Vagina (tissue), 2 donors: ENCODE data around the gene MYEF2. TPM values are rescaled to one million over a fixed set of nuclear protein-coding genes. Genes with fewer than 3 reads are reported as not detected.

Source experiments
- DNase-seq, 2 donors: peaks; one replicate each; pipeline ENCODE4 v3.0.0-alpha.2; 2017; ENCODE audit errors: extremely low spot score in 2 of 2
- H3K27ac ChIP-seq: fragments of 200-600 bp; sonication (generic); one replicate; pipeline ENCODE4 v1.5.1; 2019
- H3K27me3 ChIP-seq: fragments of 200-600 bp; sonication (generic); one replicate; pipeline ENCODE4 v1.5.1; 2019
- H3K36me3 ChIP-seq, 2 donors: fragments of 200-600 bp; sonication (generic); one replicate each; pipeline ENCODE4 v1.5.1; 2017 to 2019
- H3K4me1 ChIP-seq: fragments of 200-600 bp; sonication (generic); one replicate; pipeline ENCODE4 v1.5.1; 2019
- H3K4me3 ChIP-seq, 2 donors: fragments of 200-600 bp; sonication (generic); 1 replicate in 1 of 2; 2 replicates in 1 of 2; pipeline ENCODE4 v1.5.1; 2016 to 2019
- H3K9me3 ChIP-seq: fragments of 200-600 bp; sonication (generic); one replicate; pipeline ENCODE4 v1.5.1; 2019
- CTCF ChIP-seq, 3 experiments: fragments of 450-650 bp in 2 of 3; fragments of 200-600 bp in 1 of 3; sonication (generic) in 1 of 3; IDR thresholded peaks; one replicate each; pipeline ENCODE4 v1.5.1; 2017 to 2019; ENCODE audit warnings: antibody characterized with exemption in 3 of 3, mild to moderate bottlenecking in 2 of 3, moderate library complexity in 2 of 3
- POLR2A ChIP-seq, 2 donors: fragments of 450-650 bp; IDR thresholded peaks; one replicate each; pipeline ENCODE4 v1.6.1; 2017; ENCODE audit warnings: antibody characterized with exemption in 2 of 2, mild to moderate bottlenecking in 2 of 2, moderate library complexity in 2 of 2
- POLR2AphosphoS5 ChIP-seq, 2 donors: sonication (generic); formaldehyde crosslinking; IDR thresholded peaks; one replicate each; pipeline ENCODE4 v1.9.0; 2017; ENCODE audit warnings: antibody characterized with exemption in 2 of 2, mild to moderate bottlenecking in 2 of 2, low read depth in 1 of 2; ENCODE audit not compliant: insufficient read depth in 1 of 2
- intact Hi-C: fragments of 100-400 bp; cut with DNase I; formaldehyde crosslinking; loops from one replicate; pipeline ENCODE4 v1.15.1; 2023
- total RNA-seq: library from RNA; depleted of rRNA; stranded (reverse); fragments of >200 nt; gene quantifications from one replicate; pipeline ENCODE4 v1.2.3, GENCODE V29; 2016

The MYEF2 gene
- total RNA-seq, 1 donor from 2014 or later, result 7.1 TPM

- Histone ChIP-seq H3K36me3 (no peaks in the 10 kb centered on the region), H3K4me3 (no peak overlapping the region), H3K4me1 (peaks cover 13% of the 10 kb centered on the region), H3K9me3 (no peaks in the 10 kb centered on the region), H3K27ac (no peak overlapping the region), H3K27me3 (peaks cover 4% of the 10 kb centered on the region)
- TF ChIP-seq POLR2A (IDR thresholded peaks at IDR 0.05) (no peak), CTCF (IDR thresholded peaks at IDR 0.05) (no peak), POLR2AphosphoS5 (IDR thresholded peaks at IDR 0.05; ENCODE audit: insufficient read depth in 1 of 2, low read depth in 1 of 2) (no peak)
- no peak for DNase-seq
- intact Hi-C loops, result no loop called here
Observed at GRCh38 chr15:48176957-48177356, 1.1 kb downstream of the MYEF2 start.

GRCh38 chr15:48176112-48176511, 2.0 kb downstream of the MYEF2 start:
- Histone ChIP-seq H3K4me3 (no peak overlapping the region), H3K4me1 (peaks cover 13% of the 10 kb centered on the region), H3K9me3 (no peaks in the 10 kb centered on the region), H3K27me3 (peaks cover 4% of the 10 kb centered on the region), H3K36me3 (no peaks in the 10 kb centered on the region), H3K27ac (no peak overlapping the region)
- no peak for TF ChIP-seq POLR2A (IDR thresholded peaks at IDR 0.05)
- no peak for TF ChIP-seq POLR2AphosphoS5 (IDR thresholded peaks at IDR 0.05; ENCODE audit: insufficient read depth in 1 of 2, low read depth in 1 of 2)
- no peak for TF ChIP-seq CTCF (IDR thresholded peaks at IDR 0.05)
- DNase-seq, result no peak
- intact Hi-C loops, result no loop called here

GRCh38 chr15:48175126-48175525, 3.0 kb downstream of the MYEF2 start:
- intact Hi-C loops, result no loop called here
- H3K27ac ChIP-seq, result no peak overlapping the region

GRCh38 chr15:48170981-48171380, 7.1 kb downstream of the MYEF2 start:
- Histone ChIP-seq H3K4me1 (no peaks in the 10 kb centered on the region), H3K27ac (no peak overlapping the region), H3K27me3 (no peaks in the 10 kb centered on the region), H3K4me3 (no peak overlapping the region), H3K9me3 (no peaks in the 10 kb centered on the region), H3K36me3 (no peaks in the 10 kb centered on the region)
- intact Hi-C loops, result no loop called here
- TF ChIP-seq POLR2AphosphoS5 (IDR thresholded peaks at IDR 0.05; ENCODE audit: insufficient read depth in 1 of 2, low read depth in 1 of 2), result no peak
- no peak for TF ChIP-seq CTCF (IDR thresholded peaks at IDR 0.05)
- TF ChIP-seq POLR2A (IDR thresholded peaks at IDR 0.05), result no peak
- DNase-seq, result no peak

More at GRCh38 chr15:48175126-48175525, 3.0 kb downstream of the MYEF2 start:
- Histone ChIP-seq H3K36me3 (no peaks in the 10 kb centered on the region), H3K4me3 (no peak overlapping the region), H3K4me1 (peaks cover 13% of the 10 kb centered on the region), H3K9me3 (no peaks in the 10 kb centered on the region), H3K27me3 (peaks cover 4% of the 10 kb centered on the region)
- no peak for DNase-seq
- TF ChIP-seq POLR2A (IDR thresholded peaks at IDR 0.05) (no peak), CTCF (IDR thresholded peaks at IDR 0.05) (no peak), POLR2AphosphoS5 (IDR thresholded peaks at IDR 0.05; ENCODE audit: insufficient read depth in 1 of 2, low read depth in 1 of 2) (no peak)

- intact Hi-C loops, result no loop called here
- no peaks in the 10 kb centered on the region for H3K9me3 ChIP-seq
- H3K27ac ChIP-seq, result no peak overlapping the region
- H3K4me3 ChIP-seq, result no peak overlapping the region
- no peak for DNase-seq
- H3K36me3 ChIP-seq, result no peaks in the 10 kb centered on the region
- TF ChIP-seq POLR2A (IDR thresholded peaks at IDR 0.05) (no peak), POLR2AphosphoS5 (IDR thresholded peaks at IDR 0.05; ENCODE audit: insufficient read depth in 1 of 2, low read depth in 1 of 2) (no peak), CTCF (IDR thresholded peaks at IDR 0.05) (no peak)
- no peaks in the 10 kb centered on the region for H3K4me1 ChIP-seq
- H3K27me3 ChIP-seq, result no peaks in the 10 kb centered on the region
Observed at GRCh38 chr15:48168616-48169015, 9.5 kb downstream of the MYEF2 start.
